GM18907 (cell line): Measurements from ENCODE around the gene CENPP.

ENCODE experiments used
- ATAC-seq: cut with Tn5 transposase; IDR thresholded peaks from one replicate; pipeline ENCODE4 v1.9.1; 2021; ENCODE audit warnings: mild to moderate bottlenecking, moderate library complexity; ENCODE audit not compliant: unreplicated experiment

CENPP gene

DNA sequence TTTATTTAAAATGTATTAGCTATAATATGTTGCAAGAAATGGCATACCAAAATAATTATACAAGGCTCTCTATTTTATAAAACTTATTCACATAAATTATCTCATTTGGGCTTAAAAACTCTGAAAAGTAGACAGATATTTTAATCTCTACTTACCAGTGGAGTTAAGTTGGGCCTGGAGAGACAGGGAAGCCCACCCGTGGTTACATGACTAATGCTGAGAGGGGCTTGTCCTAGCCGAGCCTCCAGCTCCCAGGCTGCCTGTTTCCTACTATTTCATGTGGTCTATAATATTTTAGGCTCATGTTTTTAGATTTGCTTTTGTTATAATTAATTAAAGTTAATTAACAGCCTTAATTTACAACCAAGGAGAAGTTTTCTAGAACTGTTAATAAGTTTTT lies 177.4 kb downstream of the CENPP start:
- ATAC-seq: no peak

DNA sequence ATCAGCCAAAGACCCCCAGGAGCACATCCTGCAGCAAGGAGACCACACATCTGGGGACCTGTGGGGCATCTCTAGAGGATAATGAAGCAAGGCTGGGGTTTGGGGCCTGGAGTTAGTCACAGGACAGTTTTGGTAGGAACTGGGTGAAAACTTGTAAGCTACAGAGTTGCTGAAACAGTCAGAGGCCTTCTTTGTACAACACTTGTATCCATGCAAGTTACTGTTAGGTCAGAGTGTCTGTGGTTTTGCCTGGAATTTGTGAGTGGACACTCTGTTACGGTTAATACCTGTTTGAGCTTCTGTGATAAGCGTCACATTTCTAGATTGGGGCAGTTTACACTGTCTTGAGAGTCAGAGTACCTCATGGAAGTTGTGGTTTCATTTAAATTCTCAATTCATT lies 179.1 kb downstream of the CENPP start:
- ATAC-seq: no peak

GRCh38 chr9:92506184-92506857 lies 180.6 kb downstream of the CENPP start:
- no peak for ATAC-seq

DNA sequence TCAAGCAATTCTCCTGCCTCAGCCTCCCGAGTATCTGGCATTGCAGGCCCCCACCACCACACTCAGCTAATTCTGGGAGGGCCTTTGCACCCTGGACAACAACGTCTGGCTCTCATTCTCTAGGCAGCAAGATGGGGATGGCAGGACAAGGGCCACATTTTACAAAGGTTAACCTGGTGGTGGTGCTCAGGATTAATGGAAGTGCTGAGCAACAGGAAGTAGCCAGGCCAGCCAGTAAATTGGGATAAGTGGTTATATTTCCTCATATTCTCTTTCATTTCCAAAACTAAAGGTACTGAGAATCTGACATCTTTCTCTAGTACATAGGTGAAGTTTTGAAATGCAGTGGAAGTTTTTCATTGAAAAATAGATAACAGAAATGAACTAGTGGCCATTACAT lies 181.3 kb downstream of the CENPP start:
- ATAC-seq: no peak

GRCh38 chr9:92507496-92507895 lies 181.7 kb downstream of the CENPP start:
- ATAC-seq: no peak

DNA sequence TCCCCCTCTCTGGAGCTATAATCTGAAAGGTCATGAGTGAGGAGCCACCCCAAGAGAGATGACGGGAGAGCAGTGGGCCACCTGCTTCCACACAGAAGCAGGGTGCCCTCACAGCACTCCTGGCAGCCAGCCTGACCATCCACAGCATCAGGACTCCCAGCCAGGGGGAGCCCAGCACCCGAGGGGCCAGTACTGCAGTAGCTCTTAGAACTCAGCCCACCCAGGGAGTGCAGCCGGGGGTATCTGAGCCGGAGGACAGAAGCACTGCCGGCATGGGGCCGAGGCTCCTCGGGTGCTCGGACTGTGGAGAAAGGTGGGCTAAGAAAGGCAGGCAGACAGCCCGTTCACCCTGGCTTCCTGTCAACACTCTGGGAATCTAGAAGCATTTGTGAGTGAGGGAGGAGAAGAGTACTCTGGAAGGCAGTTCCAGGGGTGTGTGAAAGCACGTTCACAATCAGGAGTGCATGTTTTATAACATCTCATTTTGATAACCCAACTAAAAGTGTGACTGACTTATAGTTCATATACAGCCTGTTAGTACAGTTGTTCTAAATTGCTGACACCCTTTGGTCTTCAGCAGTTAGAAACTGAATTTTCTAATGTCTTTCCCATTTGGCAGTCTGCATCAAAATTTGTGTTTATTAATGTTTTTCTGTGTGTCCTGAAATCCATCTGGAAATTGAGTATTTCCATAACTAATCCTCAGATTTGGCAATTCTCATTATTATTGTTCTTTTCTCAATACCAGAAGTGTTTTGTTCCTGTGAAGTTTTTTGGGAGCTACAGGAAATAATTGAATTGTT lies 182.5 kb downstream of the CENPP start:
- no peak for ATAC-seq

GRCh38 chr9:92509050-92509449 lies 183.3 kb downstream of the CENPP start:
- no peak for ATAC-seq

GRCh38 chr9:92510747-92511146 lies 185.0 kb downstream of the CENPP start:
- no peak for ATAC-seq

DNA sequence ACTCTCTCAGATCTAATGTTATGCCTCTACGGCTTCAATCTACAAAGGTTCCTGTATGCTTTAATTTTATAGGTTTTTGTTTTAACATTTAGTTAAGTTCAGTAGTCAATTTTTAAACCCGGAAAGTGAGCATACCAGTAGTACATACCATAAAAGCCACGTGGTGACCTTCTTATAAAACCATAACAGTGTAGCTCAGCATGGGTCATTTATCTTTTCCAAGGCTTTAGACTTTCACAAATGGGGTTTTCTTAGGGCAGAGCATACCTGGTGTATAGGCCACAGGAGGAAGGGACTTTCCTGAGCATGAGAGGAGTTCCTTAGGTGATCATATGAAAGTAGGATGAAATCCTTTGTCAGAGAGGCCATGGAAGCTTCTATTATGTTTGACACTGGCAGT lies 186.9 kb downstream of the CENPP start:
- no peak for ATAC-seq

DNA sequence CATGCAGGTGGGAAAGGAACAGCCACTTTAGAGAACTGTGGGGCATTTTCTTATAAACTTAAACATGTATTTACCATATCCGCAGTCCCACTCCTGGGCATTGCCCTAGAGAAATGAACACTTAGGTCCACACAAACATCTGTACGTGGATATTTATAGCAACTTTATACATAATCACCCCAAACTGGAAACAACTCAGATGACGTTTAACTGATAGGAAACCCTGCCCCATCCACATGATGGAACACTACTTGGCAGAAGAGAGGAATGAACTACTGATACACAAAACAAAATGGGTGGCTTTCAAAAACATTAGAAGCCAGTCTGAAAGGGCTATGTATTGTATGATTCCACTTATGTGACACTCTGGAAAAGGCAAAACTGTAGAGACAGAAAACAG lies 187.6 kb downstream of the CENPP start:
- ATAC-seq: no peak

GRCh38 chr9:92514635-92515034 lies 188.9 kb downstream of the CENPP start:
- no peak for ATAC-seq

GRCh38 chr9:92516521-92516920 lies 190.8 kb downstream of the CENPP start:
- ATAC-seq: no peak

DNA sequence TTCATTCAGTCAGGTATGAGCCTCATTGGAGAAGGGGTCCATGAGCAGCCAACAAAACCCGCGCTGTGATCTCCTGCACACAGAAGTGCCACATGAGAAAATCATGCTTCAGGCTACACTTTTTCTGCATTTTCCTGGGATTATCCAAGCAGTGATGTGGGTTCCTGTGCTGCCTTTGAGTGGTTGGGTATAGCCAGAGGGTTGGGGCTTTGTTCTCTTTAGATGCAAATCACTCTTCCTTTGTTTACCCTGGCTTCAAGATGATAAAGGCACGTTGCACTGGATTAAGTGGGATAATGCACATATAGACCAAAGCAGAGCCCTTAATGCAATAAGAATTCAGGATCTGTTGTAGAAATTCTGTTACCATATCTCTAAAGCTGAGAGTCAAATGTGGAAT lies 191.3 kb downstream of the CENPP start:
- no peak for ATAC-seq

GRCh38 chr9:92518199-92518598 lies 192.4 kb downstream of the CENPP start:
- no peak for ATAC-seq

- ATAC-seq: no peak
These were observed 195.1 kb downstream of the CENPP start for GRCh38 chr9:92520837-92521236.

- no peak for ATAC-seq
These were observed 197.5 kb downstream of the CENPP start for GRCh38 chr9:92522983-92523970.

- no peak for ATAC-seq
These were observed 199.1 kb downstream of the CENPP start for GRCh38 chr9:92524881-92525280.

GRCh38 chr9:92525306-92525705 lies 199.6 kb downstream of the CENPP start:
- ATAC-seq: no peak

- ATAC-seq: no peak
These were observed 201.6 kb downstream of the CENPP start for GRCh38 chr9:92527291-92527828.

DNA sequence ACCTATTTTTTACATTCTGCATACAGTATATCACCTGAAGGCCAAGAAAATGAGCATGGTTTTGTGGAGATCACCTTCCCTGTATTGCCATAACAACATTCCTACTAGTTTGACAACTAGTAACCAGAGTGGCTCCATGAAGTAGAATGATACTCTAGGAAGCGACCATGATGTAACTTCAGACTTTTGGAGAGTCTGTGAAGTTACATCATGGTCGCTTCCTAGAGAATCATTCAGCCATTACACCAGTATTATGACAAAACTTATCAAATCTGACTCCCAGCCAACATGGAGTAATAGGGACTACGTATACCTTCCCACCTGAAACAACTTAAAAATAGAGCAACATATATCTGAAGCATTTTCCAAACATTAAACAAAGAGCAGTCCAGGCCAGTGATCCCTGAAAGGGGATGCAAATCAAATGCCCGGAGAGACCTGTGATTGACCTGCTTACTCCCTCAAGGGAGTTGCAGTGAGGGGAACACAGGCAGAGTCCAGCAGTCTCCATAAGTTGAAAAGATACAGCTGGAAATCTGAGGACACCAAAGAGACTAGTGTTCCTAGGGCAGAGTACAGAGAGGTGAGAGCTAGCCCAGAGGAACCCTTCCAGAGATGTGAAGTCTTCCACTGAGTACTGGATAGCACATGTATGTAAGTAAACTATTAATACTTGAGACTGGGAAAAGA lies 202.2 kb downstream of the CENPP start:
- no peak for ATAC-seq

DNA sequence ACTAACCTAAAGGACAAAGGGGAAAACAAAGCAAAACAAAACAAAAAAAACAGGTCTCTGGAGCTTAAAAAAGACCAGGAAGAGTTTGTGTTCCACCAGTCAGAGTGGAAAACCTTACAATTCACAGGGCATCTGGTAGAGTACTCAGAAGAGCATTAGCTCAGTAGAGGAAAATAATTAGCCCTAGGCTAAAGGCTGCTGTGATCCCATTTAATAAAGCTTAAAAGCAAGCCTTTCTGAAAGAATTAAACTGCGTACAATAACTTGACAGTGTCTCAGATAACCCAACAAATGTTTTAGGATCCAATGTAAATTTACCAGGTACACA lies 202.7 kb downstream of the CENPP start:
- no peak for ATAC-seq
